Naive thymus-derived CD4-positive, alpha-beta T cell (primary cell): Measurements from ENCODE around the gene SLC29A1. TPM values are rescaled to one million over a fixed set of nuclear protein-coding genes. Genes with fewer than 3 reads are reported as not detected.
A peak's percentile ranks its signal among the peaks of the same experiment; 100 is the strongest.
"Not testable (repeated sequence)": the region's sequence is repeated elsewhere in the genome, so short reads cannot be mapped to it uniquely, and the experiment has no call there.

Experiments used
- ATAC-seq: fragments of 150-1000 bp; cut with Tn5 transposase; 2 replicates; pipeline ENCODE4 v1.10.0; 2021; ENCODE audit warnings: mild to moderate bottlenecking, moderate library complexity
- CTCF ChIA-PET: fragments of 350-600 bp; sonication (Branson Sonifier 250); formaldehyde crosslinking; loops from one replicate; lab custom pipeline; 2021; ENCODE audit warnings: antibody characterized with exemption; lab: Charles Lee
- POLR2A ChIA-PET: fragments of 350-600 bp; sonication (Branson Sonifier 250); formaldehyde crosslinking; loops from one replicate; lab custom pipeline; 2021; ENCODE audit warnings: antibody characterized with exemption, inconsistent platforms; lab: Charles Lee
- DNase-seq, 9 donors: peaks; one replicate each; pipeline versions ENCODE4 v3.0.0 to v3.0.0-alpha.2; 2020 to 2022; ENCODE audit warnings: mixed read lengths in 1 of 9
- H3K27ac ChIP-seq: one replicate; pipeline ENCODE4 v1.7.0; 2013; ENCODE audit warnings: mild to moderate bottlenecking, low read depth, low read length, moderate library complexity
- H3K27me3 ChIP-seq, 2 donors: one replicate each; pipeline ENCODE4 v1.7.0; 2013; ENCODE audit warnings: low read length in 2 of 2, mild to moderate bottlenecking in 2 of 2, moderate library complexity in 2 of 2; ENCODE audit not compliant: control insufficient read depth in 2 of 2, insufficient read depth in 2 of 2
- H3K36me3 ChIP-seq, 3 experiments: 1 replicate in 2 of 3; 2 replicates in 1 of 3; pipeline ENCODE4 v1.7.0; 2013; ENCODE audit warnings: low read length in 3 of 3, mild to moderate bottlenecking in 3 of 3, moderate library complexity in 1 of 3; ENCODE audit not compliant: insufficient read depth in 3 of 3, control insufficient read depth in 2 of 3
- H3K4me1 ChIP-seq, 2 donors: one replicate each; pipeline ENCODE4 v1.7.0; 2013; ENCODE audit warnings: low read length in 2 of 2, mild to moderate bottlenecking in 2 of 2, moderate library complexity in 1 of 2; ENCODE audit not compliant: control insufficient read depth in 2 of 2, insufficient read depth in 2 of 2
- H3K4me3 ChIP-seq: 2 replicates; pipeline ENCODE4 v1.7.0; 2013; ENCODE audit warnings: mild to moderate bottlenecking, low read length
- H3K9me3 ChIP-seq, 3 experiments: 1 replicate in 2 of 3; 2 replicates in 1 of 3; pipeline ENCODE4 v1.7.0; 2013; ENCODE audit warnings: low read length in 3 of 3; ENCODE audit not compliant: control insufficient read depth in 2 of 3
- H3K27ac Mint-ChIP-seq, 9 donors: one replicate each; pipeline ENCODE4 v1.8.0; 2020 to 2022; ENCODE audit warnings: mixed read lengths in 9 of 9, mild to moderate bottlenecking in 8 of 9, moderate library complexity in 5 of 9, inconsistent platforms in 2 of 9
- H3K27me3 Mint-ChIP-seq, 5 donors: one replicate each; pipeline ENCODE4 v1.8.0; 2021 to 2022; ENCODE audit warnings: mixed read lengths in 5 of 5, mild to moderate bottlenecking in 1 of 5
- H3K36me3 Mint-ChIP-seq, 5 donors: one replicate each; pipeline ENCODE4 v1.8.0; 2020 to 2022; ENCODE audit warnings: mixed read lengths in 5 of 5, mild to moderate bottlenecking in 3 of 5, inconsistent platforms in 1 of 5
- H3K4me1 Mint-ChIP-seq, 7 donors: one replicate each; pipeline ENCODE4 v1.8.0; 2020 to 2022; ENCODE audit warnings: mixed read lengths in 7 of 7, mild to moderate bottlenecking in 3 of 7, inconsistent platforms in 1 of 7
- H3K4me3 Mint-ChIP-seq, 10 donors: one replicate each; pipeline ENCODE4 v1.8.0; 2020 to 2022; ENCODE audit warnings: mild to moderate bottlenecking in 10 of 10, mixed read lengths in 10 of 10, moderate library complexity in 6 of 10, inconsistent platforms in 2 of 10
- H3K9me3 Mint-ChIP-seq, 11 donors: one replicate each; pipeline ENCODE4 v1.8.0; 2020 to 2022; ENCODE audit warnings: mixed read lengths in 11 of 11, mild to moderate bottlenecking in 4 of 11, inconsistent platforms in 1 of 11, moderate library complexity in 1 of 11
- intact Hi-C, 2 donors: fragments of 100-400 bp; cut with micrococcal nuclease; formaldehyde crosslinking; loops; one replicate each; pipeline ENCODE4 v1.15.1; 2023
- polyA plus RNA-seq, 2 donors: library from polyadenylated mRNA; unstranded; fragments of 300-500 nt; fragmentation: Illumina TruSeq; gene quantifications; one replicate each; pipeline ENCODE4 v1.2.3, GENCODE V29; 2021
- total RNA-seq, 6 experiments: library from RNA in 5 of 6; stranded (reverse) in 5 of 6; gene quantifications; 1 replicate in 5 of 6; 2 replicates in 1 of 6; pipeline ENCODE4 v1.2.3 and lab custom pipeline; 2021 to 2026

Gene SLC29A1
- total and polyA plus RNA-seq, 7 experiments from 2014 or later, result 0.84 to 41.1 (median 1.8) TPM

DNA sequence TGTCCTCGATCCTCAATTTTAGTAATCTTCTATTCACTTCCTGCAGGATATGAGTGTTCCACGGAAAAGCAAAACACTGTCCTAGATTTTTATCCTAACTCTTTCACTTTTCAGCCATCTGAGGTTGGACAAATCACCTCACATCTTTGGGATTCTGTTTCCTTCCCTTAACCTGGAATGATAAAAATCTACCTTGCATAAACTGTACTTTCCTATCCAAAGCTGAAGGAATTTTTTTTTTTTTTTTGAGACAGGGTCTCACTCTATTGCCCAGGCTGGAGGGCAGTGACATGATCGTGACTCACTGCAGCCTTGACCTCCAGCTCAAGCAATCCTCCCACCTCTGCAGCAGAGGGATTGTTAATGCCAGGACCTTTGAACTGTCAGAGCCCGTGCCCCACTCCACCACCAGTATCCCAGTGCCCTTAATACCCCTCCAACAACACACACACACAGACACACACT, 44.3 kb upstream of the SLC29A1 start:
- no peak overlapping the region for H3K4me3 Mint-ChIP-seq
- H3K27me3 Mint-ChIP-seq, result peaks cover 0 to 4% (median 0%) of the 10 kb centered on the region in 5 donors
- Histone ChIP-seq H3K4me3 (no peak overlapping the region), H3K4me1 (no peaks in the 10 kb centered on the region), H3K9me3 (no peaks in the 10 kb centered on the region), H3K27ac (no peak overlapping the region), H3K36me3 (no peaks in the 10 kb centered on the region), H3K27me3 (no peaks in the 10 kb centered on the region)
- ChIA-PET CTCF (interaction anchor here (1.0 kb wide), 2 partner anchors 10 to 89 kb away, joined by 3 to 4 read pairs; no protein-coding TSS in a partner anchor), POLR2A (interaction anchor here (0.6 kb wide), 1 partner anchor 496 kb away, joined by 3 read pairs; no protein-coding TSS in a partner anchor)
- intact Hi-C loops, result no loop called here
- H3K36me3 Mint-ChIP-seq, result no peaks in the 10 kb centered on the region
- DNase-seq (no peak), ATAC-seq (no peak)
- no peak overlapping the region for H3K27ac Mint-ChIP-seq
- peaks cover 0 to 16% (median 8%) of the 10 kb centered on the region in 7 donors for H3K4me1 Mint-ChIP-seq
- H3K9me3 Mint-ChIP-seq, result peaks cover 0 to 3% (median 0%) of the 10 kb centered on the region in 11 donors

GRCh38 chr6:44179648-44180047, 43.7 kb upstream of the SLC29A1 start:
- CTCF ChIA-PET, result no interaction called here
- Mint-ChIP-seq H3K27me3 (peaks cover 0 to 4% (median 0%) of the 10 kb centered on the region in 5 donors), H3K9me3 (peaks cover 0 to 2% (median 0%) of the 10 kb centered on the region in 11 donors), H3K4me1 (peaks cover 0 to 16% (median 8%) of the 10 kb centered on the region in 7 donors), H3K27ac (peak overlapping the region in 2 of 9 donors; percentile 21 to 36), H3K36me3 (no peaks in the 10 kb centered on the region), H3K4me3 (no peak overlapping the region)
- ATAC-seq, result no peak
- POLR2A ChIA-PET, result interaction anchor here (0.6 kb wide), 1 partner anchor 496 kb away, joined by 3 read pairs; no protein-coding TSS in a partner anchor
- Histone ChIP-seq H3K4me3 (no peak overlapping the region), H3K36me3 (no peaks in the 10 kb centered on the region), H3K27me3 (no peaks in the 10 kb centered on the region), H3K4me1 (no peaks in the 10 kb centered on the region), H3K9me3 (no peaks in the 10 kb centered on the region), H3K27ac (no peak overlapping the region)
- intact Hi-C loops, result no loop called here
- no peak for DNase-seq

- Histone ChIP-seq H3K4me1 (no peaks in the 10 kb centered on the region), H3K9me3 (no peaks in the 10 kb centered on the region), H3K27me3 (no peaks in the 10 kb centered on the region), H3K36me3 (no peaks in the 10 kb centered on the region), H3K27ac (no peak overlapping the region), H3K4me3 (no peak overlapping the region)
- ChIA-PET POLR2A (interaction anchor here (0.6 kb wide), 1 partner anchor 66 kb away, joined by 3 read pairs; no protein-coding TSS in a partner anchor), CTCF (no interaction called here)
- Mint-ChIP-seq H3K4me3 (no peak overlapping the region), H3K27ac (no peak overlapping the region), H3K36me3 (no peaks in the 10 kb centered on the region), H3K27me3 (peaks cover 0 to 5% (median 0%) of the 10 kb centered on the region in 5 donors), H3K9me3 (no peaks in the 10 kb centered on the region), H3K4me1 (peaks cover 2 to 16% (median 8%) of the 10 kb centered on the region in 7 donors)
- intact Hi-C loops, result no loop called here
- DNase-seq, result no peak
- no peak for ATAC-seq
Observed at GRCh38 chr6:44180406-44180805, 43.0 kb upstream of the SLC29A1 start.

DNA sequence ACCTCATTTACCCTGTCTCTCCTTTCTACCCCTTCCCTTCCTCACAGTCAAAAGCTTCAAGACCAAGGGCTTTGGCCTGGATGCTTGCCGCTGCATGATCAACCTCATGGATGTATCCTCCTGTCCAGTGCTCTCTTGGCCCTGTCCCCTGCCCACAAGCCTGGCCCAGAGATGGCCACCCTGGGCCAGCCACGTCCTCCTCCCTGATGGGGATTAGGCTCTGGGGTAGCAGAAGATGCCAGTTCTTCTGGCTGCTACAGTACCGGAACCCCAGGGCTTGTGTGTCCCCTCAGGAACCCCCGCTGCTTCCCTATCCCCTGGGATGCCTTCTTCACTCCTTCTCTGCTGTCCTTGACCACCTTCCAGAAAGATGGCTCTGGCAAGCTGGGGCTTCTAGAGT, 42.5 kb upstream of the SLC29A1 start:
- no peaks in the 10 kb centered on the region for H3K9me3 Mint-ChIP-seq
- Histone ChIP-seq H3K36me3 (no peaks in the 10 kb centered on the region), H3K27ac (no peak overlapping the region), H3K4me3 (no peak overlapping the region), H3K4me1 (peaks cover 0 to under 1% of the 10 kb centered on the region in 2 donors), H3K27me3 (no peaks in the 10 kb centered on the region), H3K9me3 (no peaks in the 10 kb centered on the region)
- H3K4me1 Mint-ChIP-seq, result peaks cover 7 to 18% (median 10%) of the 10 kb centered on the region in 7 donors
- ChIA-PET CTCF (no interaction called here), POLR2A (interaction anchor here (0.6 kb wide), 1 partner anchor 65 kb away, joined by 3 read pairs; no protein-coding TSS in a partner anchor)
- no peak for DNase-seq
- H3K4me3 Mint-ChIP-seq, result no peak overlapping the region
- intact Hi-C loops, result no loop called here
- H3K27ac Mint-ChIP-seq, result no peak overlapping the region
- ATAC-seq, result no peak
- H3K27me3 Mint-ChIP-seq, result peaks cover 0 to 6% (median 0%) of the 10 kb centered on the region in 5 donors
- no peaks in the 10 kb centered on the region for H3K36me3 Mint-ChIP-seq

DNA sequence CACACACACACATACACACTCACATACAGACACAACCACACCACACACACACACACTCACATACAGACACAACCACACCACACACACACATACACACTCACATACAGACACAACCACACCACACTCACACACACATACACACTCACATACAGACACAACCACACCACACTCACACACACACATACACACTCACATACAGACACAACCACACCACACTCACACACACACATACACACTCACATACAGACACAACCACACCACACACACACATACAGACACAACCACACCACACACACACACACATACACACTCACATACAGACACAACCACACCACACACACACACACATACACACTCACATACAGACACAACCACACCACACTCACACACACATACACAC, 41.6 kb upstream of the SLC29A1 start:
- POLR2A ChIA-PET, H3K27ac Mint-ChIP-seq, H3K9me3 Mint-ChIP-seq, intact Hi-C loops, H3K4me3 Mint-ChIP-seq, H3K36me3 ChIP-seq, H3K27me3 ChIP-seq, H3K27ac ChIP-seq, H3K9me3 ChIP-seq, H3K4me3 ChIP-seq, CTCF ChIA-PET, ATAC-seq, H3K27me3 Mint-ChIP-seq, H3K36me3 Mint-ChIP-seq, H3K4me1 ChIP-seq, DNase-seq: not testable (repeated sequence)
- peaks cover 10 to 18% (median 13%) of the 10 kb centered on the region in 7 donors for H3K4me1 Mint-ChIP-seq

DNA sequence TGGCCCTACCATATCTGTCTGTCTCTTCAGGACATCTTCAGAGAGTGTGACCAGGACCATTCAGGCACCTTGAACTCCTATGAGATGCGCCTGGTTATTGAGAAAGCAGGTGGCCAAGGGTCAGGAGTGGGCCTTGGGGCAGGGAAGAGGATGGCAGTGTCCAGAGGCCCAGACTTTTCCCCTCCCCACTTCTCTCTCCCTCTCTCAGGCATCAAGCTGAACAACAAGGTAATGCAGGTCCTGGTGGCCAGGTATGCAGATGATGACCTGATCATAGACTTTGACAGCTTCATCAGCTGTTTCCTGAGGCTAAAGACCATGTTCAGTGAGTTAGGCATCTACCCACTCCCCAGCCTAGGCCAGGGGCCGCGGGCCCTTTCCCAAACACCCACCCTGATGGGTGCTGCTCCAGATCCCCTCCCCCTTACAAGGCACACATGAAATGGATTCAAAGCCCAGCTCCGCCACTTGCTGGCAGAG, 40.4 kb upstream of the SLC29A1 start:
- Mint-ChIP-seq H3K4me3 (no peak overlapping the region), H3K9me3 (no peaks in the 10 kb centered on the region), H3K27ac (no peak overlapping the region), H3K27me3 (peaks cover 0 to 4% (median 0%) of the 10 kb centered on the region in 5 donors), H3K4me1 (peaks cover 6 to 13% (median 9%) of the 10 kb centered on the region in 7 donors), H3K36me3 (no peaks in the 10 kb centered on the region)
- Histone ChIP-seq H3K36me3 (no peaks in the 10 kb centered on the region), H3K4me1 (peaks cover 0 to 5% of the 10 kb centered on the region in 2 donors), H3K27ac (no peak overlapping the region), H3K27me3 (no peaks in the 10 kb centered on the region), H3K9me3 (no peaks in the 10 kb centered on the region), H3K4me3 (no peak overlapping the region)
- intact Hi-C loops, result no loop called here
- ChIA-PET CTCF (no interaction called here), POLR2A (no interaction called here)
- ATAC-seq (no peak), DNase-seq (no peak)

DNA sequence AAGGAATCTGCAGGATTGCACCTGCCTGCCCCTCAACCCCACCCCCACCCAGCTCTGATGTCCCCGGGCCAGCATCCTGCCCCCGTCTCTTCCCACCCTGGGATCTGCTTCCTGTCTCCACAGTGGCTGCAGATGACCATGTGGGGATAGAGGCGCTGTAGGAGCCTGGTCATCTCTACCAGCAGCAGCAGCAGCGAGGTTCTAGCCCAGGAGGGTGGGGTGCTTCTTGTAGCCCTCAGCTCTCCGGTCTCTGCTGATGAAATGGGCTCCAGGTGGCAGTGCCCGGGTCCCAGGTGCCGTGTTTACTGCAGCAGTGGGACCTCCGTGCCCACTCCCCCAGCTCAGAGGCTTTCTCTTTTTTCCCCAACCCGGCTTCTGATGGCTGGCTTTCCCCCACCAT, 39.6 kb upstream of the SLC29A1 start:
- Histone ChIP-seq H3K36me3 (no peaks in the 10 kb centered on the region), H3K27ac (no peak overlapping the region), H3K27me3 (no peaks in the 10 kb centered on the region), H3K4me3 (no peak overlapping the region), H3K9me3 (no peaks in the 10 kb centered on the region), H3K4me1 (peaks cover 0 to 5% of the 10 kb centered on the region in 2 donors)
- Mint-ChIP-seq H3K4me1 (peaks cover 6 to 13% (median 9%) of the 10 kb centered on the region in 7 donors), H3K27me3 (peaks cover 0 to 4% (median 0%) of the 10 kb centered on the region in 5 donors), H3K27ac (no peak overlapping the region), H3K4me3 (no peak overlapping the region), H3K9me3 (no peaks in the 10 kb centered on the region), H3K36me3 (no peaks in the 10 kb centered on the region)
- DNase-seq (no peak), ATAC-seq (no peak)
- CTCF ChIA-PET, result no interaction called here
- intact Hi-C loops, result no loop called here
- POLR2A ChIA-PET, result no interaction called here
